ENCODE results near the gene ASAP2.

The ASAP2 gene

DNA sequence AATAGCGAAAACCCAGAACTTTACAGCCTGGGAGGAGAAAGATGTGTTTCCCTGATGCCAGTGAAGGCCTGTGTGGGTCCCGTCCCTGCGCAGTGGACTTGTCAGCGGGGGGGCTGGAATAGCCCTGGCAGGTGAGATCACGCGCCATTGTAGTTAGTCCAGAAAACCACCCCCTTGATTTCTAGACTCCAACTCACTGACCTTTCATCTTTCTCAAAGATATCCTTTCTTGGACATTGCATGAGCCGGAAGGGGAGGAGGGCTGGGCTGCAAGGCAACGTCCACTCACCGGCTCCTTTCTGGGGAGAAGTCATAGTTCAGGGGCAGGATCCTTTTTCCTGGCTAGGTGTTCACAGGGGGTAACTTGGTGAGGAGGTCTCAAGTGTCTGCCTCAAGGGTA lies 22.3 kb upstream of the ASAP2 start:
- DNase-seq (ENCODE audit: low read depth): no peak

DNA sequence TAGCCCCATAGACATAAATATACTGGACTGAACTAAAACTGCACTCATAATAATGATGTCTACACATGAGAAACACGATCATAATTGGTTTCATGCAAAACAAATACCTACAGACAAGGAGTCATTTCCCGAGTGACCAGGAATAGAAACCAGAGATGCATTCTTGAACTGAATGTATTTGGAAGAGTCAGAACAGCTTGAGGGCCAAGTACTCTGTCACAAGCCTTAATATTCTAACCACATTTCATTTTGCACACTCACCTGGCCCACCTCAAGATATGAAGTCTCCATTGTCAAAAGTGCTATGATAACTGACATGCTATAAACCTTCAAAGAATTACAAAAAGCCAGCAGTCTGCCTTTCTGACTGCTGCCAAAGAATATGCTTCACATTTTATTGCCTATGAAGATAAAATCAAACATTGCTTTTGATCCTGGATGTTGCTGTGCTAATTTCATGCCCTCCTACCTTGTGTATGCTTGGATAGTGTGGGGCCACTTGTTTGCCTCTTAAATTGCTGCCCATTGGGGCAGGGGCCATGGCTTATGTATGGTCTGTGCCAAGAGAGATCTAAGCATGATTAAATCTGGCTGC lies 18.9 kb upstream of the ASAP2 start:
- no peak for DNase-seq (ENCODE audit: low read depth)

DNA sequence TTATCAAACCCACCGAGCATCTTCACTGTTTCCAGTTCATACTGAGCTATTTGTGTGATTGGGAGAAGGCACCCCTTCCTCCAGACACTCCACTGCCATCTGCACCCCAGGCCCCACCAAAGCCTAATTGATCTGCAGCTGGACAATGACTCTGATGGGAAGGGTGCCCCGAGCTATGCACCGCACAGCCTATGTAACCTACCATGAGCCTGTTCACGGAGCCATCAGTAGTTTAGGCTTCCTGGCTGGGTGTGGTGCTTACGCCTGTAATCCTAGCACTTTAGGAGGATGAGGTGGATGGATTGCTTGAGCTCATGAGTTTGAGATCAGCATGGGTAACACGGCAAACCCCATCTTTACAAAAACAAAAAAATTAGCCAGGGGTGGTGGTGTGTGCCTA lies 17.8 kb upstream of the ASAP2 start:
- no peak for DNase-seq (ENCODE audit: low read depth)

DNA sequence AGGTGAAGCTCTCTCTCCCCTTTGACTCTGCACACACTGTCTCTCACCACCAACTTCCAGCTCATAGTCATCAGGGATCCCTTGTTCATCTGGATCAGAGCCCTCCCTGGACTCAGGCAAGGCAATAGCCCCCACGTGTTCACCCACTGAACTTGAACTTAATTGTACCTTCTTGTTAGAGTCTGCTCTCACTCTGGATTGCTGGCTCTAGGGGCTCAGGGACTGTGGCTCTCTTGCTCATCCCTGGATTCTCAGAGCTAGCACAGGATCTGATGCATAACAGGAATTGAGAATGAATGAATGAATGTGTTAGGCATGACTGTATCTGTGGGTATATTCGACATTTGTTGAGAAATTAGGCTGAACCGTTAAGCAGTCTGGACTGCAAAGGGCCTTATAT lies 16.7 kb upstream of the ASAP2 start:
- no peak for DNase-seq (ENCODE audit: low read depth)

DNA sequence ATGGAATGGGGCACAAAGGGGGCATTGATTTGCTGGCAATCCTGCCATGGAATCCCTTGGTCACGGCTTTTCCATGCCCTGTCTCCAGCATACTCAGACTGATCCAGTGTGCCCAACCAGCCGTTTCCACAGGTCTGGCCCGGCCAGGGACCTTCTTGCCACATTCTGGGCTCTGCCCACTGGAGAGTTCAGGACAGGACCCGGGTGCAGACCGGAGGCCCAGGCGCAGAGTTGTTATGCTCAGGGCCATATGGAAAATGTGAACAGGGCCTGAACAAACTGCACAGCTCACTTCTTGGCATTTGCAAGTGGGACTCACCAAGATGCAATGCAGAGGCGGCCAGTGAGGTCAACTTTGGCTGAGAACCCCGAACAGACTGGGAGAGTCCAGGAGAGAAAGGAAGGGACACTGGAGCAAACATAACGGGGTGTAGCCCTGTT lies 15.6 kb upstream of the ASAP2 start:
- DNase-seq (ENCODE audit: low read depth): no peak

DNA sequence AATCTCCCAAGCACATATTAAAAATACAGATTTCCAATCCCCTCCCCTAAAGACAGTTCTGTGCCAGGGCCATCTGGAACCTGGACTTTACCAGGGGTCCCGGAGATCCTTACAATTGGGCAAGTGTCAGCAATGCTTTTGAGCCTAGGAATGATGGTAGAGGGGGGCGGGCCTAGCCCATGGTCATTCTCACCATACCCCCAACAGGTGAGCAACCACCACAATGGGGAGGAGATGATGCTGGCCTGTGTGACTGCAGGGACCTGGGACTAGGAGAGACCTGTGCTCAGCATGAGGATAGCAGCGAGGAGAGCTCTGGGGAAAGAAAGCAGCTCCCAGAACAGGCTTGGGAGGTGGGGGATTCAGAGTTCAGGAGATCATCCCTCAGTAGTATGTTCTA lies 13.9 kb upstream of the ASAP2 start:
- DNase-seq (ENCODE audit: low read depth): no peak

DNA sequence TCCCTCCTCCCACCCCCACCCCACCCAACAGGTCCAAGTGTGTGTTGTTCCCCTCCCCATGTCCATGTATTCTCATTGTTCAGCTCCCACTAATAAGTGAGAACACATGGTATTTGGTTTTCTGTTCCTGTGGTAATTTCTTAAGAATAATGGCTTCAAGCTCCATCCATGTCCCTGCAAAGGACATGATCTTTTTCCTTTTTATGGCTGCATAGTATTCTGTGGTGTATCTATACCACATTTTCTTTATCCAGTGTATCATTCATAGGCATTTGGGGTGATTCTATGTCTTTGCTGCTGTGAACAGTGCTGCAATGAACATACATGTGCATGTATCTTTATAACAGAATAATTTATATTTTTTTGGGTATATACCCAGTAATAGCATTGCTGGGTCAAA lies 12.3 kb upstream of the ASAP2 start:
- DNase-seq (ENCODE audit: low read depth): no peak

DNA sequence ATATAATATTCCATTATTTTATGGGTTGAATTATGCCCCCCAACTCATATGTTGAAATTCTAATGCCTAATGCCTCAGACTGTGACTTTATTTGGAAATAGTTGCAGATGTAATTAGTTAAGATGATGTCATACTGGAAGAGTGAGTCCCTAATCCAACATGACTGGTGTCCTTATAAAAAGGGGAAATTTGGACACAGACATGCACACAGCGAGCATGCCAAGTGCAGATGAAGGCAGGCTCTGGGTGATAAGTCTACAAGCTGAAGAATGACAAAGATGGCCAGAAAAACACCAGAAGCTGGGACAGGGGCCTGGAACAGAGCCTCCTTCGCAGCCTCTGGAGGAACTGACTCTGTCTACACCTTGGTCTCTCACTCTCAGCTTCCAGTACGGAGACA lies 10.0 kb upstream of the ASAP2 start:
- no peak for DNase-seq (ENCODE audit: low read depth)

DNA sequence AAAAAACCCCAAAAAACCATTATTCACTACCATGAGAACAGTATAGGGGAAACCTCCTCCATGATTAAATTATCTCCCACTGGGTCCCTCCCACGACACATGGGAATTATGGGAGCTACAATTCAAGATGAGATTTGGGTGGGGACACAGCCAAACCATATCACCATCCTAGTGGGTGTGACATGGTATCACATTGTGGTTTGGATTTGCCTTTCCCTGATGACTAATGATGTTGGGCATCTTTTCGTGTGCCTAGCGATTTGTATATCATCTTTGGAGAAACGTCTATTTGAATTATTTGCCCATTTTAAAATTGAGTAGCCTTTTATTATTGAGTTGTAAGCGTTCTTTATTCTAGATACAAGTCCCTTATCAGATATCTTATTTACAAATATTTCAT lies 8.7 kb upstream of the ASAP2 start:
- no peak for DNase-seq (ENCODE audit: low read depth)

DNA sequence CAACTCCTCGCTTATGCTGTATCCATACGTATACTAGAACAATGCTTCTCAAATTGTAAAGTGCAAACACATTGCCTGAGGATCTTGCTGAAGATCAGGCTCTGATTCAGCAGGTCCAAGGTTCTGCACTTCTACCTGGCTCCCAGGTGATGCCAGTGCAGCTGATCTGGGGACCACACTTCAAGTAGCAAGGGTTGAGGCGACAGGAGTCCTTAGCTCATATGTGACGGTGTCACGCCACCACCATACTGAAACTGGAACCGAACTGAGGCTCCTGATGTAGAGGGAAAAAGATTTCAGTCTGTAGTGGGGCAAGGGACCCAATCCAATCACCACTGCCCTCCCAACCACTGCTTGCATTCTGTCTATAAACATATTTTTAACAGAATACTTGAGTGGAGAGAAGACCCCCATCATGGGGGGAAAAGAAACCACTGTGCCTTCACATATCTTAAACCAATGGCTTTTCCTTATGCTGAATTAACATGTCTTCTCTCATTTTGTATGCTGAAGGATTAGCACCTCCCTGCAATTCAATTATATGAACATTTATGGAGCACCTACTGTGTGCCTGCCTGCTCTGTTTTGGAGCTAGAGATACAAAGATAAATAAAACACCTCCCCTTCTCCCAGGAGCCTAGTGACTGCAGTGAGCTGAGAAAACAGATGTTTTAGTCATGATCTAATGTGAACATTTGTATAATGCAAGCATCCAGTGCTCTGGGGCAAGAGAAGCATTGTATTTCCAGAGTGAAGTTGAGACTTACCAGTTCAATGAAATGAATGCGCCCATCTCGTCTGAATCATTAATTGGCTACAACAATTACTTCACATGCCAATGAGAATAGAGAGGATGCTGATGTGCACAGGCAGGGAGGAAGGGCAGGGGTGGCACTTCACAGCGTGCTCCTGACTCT lies 6.6 kb upstream of the ASAP2 start:
- DNase-seq (ENCODE audit: low read depth): no peak

DNA sequence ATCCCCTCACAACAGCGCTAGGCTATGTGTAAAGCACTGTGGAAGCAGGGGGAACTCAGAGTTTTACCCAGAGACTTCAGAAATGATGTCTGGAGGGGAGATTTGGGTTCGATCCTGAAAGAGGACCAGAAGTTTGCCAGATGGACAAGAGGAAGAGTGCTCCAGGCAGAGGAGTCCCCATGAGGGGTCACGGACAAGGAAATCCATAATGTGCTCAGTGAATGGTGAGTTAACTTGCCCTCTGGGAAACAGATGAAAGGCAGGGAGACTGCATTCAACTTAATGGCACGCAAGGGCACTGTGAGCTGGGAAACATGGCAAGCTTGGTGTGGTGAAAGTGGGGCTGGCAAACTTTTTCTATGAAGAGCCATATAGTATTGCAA lies 6.0 kb upstream of the ASAP2 start:
- no peak for DNase-seq (ENCODE audit: low read depth)

DNA sequence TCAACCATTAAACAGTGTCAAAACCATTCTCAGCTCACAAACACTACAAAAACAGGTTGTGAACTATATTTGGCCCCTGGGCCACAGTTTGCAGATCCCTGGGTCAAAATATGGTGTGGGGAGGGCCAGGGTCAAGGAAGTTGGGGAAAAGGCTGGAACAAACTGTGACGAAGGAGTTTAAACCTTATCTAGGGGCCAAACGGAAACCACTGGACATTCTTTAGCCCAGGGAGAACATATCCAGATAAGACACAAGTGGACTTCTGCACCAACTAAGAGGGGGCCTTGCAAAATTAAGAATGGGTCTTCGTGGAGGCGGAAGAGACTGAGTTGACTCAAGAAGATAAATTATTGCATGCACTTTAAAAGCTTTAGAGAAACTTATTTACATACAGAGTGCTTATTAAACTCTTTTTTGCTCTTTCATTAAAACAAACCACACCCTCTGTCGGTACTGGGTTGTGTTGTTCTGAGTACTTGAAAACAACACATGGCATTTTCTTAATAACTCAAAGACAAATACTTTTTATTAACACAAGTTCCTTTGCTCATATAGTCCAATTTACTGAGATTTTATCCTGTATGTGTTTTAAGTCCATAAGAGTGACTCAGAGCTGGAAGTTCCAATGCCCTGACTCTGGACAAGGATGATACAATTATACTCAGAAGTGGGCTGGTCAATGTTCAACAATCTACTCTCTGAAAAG lies 5.3 kb upstream of the ASAP2 start:
- no peak for DNase-seq (ENCODE audit: low read depth)

DNA sequence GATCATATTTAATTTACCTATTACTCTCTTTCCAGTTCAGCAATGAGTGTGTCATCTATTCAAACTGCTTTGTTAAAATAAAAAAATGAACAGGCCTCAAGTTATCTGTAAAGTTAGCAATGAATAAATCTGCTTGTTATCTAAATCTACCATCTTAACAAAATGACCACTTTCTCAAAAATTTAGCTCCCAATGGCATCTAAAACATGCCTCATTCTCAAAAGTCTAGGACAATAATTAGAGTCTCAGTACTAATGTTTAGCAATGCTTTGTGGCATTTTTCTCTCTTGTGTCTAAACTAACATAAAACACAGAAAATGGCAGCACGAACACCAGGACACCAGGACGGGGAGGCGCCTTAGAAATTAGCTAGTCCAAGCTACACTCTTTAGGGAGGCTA lies 3.6 kb upstream of the ASAP2 start:
- DNase-seq (ENCODE audit: low read depth): no peak

DNA sequence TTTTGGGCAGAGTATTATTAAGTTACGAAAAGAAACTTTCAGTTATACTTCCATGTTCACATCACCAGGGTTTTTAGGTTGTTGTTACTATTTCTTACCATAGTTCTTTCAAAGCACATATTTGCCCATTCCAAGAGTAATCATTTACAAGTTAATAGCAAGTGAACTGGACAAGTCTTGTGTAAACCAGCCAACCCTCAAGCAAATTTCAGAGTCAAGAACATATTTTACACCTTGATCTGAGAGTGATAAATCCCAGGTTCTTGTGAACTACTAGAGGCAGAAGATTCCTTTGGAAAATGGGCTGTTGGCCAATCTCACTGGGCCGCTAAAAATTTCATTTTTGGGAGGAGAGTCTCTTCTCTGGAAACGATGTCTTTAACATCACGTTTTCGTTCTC lies 2.7 kb upstream of the ASAP2 start:
- no peak for DNase-seq (ENCODE audit: low read depth)

DNA sequence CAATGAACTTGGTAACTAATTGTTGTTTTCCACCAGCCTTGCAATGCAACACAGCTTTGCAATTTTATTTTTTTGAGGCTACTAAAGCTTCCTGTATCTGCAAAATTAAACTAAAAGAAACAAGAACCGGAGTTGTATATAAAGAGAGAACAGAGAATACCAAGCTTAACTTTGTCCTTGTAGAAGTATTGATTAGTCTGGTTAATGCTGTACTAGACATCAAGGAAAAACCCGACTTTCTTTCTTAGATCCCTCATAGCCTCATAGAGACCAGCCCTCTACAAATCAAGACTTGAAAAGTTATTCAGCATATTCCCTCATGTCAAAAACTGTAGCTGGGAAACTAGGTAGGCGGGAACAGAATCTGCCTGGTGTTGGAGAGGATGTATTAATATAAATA lies 1.7 kb upstream of the ASAP2 start:
- no peak for DNase-seq (ENCODE audit: low read depth)

DNA sequence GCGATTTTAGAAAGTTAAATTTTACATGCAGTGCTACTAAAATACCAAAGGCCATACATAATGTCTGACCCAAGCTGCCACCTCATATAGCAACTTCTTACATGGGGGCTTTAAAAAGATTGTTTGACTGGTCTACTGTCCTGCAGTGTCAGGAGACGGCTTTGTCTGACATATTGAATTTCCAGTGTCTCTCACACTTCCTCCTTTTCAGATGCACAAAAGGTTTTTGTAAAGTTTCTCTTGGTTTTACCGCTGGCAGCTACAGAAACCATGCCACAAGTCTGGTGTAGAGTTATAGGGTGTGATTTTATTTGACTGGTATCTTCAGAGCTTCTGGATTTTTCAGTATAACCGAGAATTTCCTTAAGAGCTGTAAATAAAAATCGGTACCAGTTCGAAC lies 1.1 kb upstream of the ASAP2 start:
- no peak for DNase-seq (ENCODE audit: low read depth)

DNA sequence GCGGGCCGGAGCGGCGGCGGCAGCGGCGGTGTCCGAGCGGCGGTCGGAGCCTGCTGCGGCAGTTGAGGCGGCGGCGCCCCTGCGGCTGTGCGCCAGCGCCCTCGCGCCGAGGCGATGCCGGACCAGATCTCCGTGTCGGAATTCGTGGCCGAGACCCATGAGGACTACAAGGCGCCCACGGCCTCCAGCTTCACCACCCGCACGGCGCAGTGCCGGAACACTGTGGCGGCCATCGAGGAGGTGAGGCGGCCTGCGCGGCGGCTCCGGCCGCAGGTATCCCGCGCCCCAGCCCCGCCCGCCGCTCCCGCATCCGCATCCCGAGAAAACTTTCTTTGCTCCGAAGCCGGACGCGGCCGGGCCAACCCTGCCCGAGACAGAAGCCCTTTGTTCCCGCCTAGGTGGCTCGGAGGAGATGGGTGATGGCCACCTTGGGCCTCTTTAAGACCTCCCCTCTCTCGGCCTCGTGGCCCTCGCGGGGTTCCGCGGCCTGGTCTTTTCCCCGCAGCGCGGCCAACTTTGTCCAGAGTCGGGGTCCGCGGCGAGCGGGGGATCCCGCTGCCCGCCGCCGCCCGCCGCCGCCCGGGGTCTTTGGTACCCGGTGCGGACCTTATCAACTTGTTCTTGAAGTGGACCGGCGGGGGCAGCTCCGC lies 504 bp downstream of the ASAP2 start:
- DNase-seq (ENCODE audit: low read depth): no peak

DNA sequence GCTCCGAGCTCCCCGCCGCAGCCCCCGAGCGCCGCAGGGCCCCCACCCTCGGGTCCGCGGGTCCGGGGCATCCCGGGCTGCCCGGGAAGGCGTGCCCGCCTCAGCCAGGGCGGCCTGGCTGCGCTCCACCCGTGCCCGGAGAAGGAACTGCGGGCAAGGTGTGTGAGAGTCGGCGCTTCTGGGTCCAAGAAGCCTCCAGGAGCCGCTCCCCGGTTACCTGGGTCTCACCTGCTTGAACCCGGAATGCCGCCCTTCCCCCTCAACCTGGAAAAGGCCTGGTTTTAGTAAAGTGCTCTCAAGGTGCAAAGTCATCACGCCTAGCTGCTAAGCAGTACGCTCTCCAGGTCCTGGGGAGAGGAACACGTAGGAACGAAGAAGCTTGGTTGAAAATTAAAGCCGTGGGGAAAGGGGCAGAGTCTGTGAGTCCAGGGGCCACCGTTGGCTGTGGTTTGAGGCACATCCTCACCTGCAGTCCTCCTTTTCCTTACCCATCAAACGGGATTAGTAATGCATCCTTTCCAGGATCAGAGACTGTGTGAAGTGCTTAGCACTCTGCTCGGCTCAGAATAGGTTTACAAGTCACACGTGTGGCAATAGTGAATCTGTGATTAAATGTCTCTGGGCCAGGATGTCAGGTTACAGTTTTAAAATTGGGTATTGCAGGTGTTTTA lies 1.2 kb downstream of the ASAP2 start:
- no peak for DNase-seq (ENCODE audit: low read depth)

DNA sequence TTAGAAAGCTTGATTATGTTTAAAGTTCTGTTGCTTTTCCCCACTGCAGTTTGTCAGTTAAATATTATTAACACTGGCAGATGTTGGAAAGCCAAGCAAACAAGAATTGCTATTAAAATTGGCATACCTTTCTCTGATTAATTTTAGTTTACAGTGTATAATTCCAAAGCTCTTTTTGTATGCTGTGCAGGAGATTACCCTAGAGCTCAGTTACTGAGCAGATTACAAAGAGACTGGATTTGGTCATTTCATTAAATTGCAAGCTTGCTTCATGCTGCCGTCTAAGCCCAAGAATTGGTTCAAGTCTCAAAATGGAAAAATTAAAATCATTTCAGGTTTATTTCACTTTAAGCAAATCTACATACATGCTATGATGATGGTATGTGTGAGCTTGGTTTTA lies 2.3 kb downstream of the ASAP2 start:
- no peak for DNase-seq (ENCODE audit: low read depth)

DNA sequence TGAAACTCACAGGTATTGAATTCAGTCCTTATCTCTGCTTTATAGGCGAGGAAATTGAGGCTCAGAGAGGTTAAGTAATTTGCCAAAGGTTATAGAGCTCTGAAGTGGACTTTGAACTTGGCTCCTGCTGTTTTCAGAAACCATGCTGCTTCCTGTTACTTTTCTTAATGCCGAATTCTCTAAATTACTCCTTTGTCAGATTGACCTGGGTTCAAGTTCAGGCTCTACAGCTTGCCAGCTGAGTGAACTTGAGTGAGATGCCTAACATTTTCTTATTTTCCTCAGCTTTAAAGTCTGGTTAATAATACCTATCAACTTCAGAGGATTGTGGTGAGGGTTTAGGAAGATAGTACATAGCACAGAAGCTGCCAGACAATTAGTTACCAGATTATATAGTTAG lies 3.4 kb downstream of the ASAP2 start:
- no peak for DNase-seq (ENCODE audit: low read depth)

DNA sequence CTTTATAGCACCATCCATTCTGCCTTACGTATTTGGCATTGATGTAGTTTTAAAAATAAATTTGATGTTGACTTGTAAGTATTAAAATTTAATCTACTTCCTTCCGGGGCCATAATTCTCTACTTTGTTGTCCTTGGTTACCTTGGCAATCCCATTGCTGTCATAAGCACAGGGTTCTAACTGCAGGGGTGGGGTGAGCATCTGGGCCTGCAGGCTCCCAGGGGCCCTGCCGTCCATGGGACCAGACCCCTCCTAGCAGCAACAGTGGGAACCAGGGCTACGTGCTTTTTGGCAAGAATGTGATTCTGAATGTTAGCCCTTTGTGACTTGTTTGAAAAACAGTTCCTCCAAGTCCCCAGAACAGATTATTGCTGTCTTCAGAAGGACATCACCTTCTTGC lies 4.9 kb downstream of the ASAP2 start:
- no peak for DNase-seq (ENCODE audit: low read depth)

DNA sequence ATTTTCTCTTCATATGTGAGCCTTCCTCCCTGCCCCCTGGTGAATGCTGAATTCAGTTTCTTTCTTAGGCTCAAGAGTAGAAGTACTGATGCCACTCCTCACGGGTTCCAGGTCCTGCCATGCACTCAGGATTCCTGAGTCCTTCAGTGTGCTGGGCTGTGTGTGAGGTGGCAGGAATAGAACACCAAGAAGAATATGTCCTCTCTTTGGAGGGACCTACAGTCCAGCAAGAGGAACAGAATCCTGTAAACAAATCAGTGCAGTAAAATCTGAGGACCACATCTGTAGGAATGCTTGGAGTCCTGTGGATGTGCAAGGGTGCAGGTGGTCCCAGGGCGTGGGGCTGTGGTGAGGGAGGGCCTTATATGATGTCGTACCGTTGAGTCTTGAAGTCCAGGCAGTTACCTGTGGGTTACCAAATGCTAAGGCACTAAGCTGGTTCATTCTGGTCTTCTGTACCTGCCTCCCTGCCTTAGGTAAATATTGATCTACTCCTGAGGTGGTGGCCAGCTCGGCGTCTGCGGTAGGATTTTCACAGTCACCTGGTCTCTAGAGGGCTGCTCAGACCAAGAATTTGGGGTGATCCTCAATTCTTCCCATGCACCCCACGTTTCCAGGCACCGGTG lies 5.5 kb downstream of the ASAP2 start:
- no peak for DNase-seq (ENCODE audit: low read depth)

All from stimulated activated CD8-positive, alpha-beta memory T cell treated with anti-CD3 and anti-CD28 coated beads, Interleukin-4, amount 100 ng/mL, for 24 hours (primary cell).